A549 (cell line): ENCODE results near the gene LMO2. TPM values are rescaled to one million over a fixed set of nuclear protein-coding genes. Genes with fewer than 3 reads are reported as not detected.
A peak's percentile ranks its signal among the peaks of the same experiment; 100 is the strongest.

Source experiments
- ATAC-seq, 2 experiments: fragments of 200-7000 bp in 1 of 2; fragments of >200 bp in 1 of 2; cut with Nextera tagmentation in 1 of 2; cut with Tn5 transposase in 1 of 2; 3 replicates each; pipeline versions ENCODE4 v1.8.0 to v1.9.1; 2018 to 2020; ENCODE audit warnings: mild to moderate bottlenecking in 1 of 2, moderate library complexity in 1 of 2
- CTCF ChIA-PET: fragments of 300-600 bp; sonication (Branson Sonifier 250); formaldehyde crosslinking; extraction: SDS; loops from one replicate; lab custom pipeline; 2021; ENCODE audit warnings: antibody characterized with exemption, inconsistent platforms; lab: Yijun Ruan, JAX
- POLR2A ChIA-PET: fragments of 350-600 bp; formaldehyde crosslinking; extraction: SDS; loops from one replicate; lab custom pipeline; 2021; ENCODE audit warnings: antibody characterized with exemption, inconsistent platforms; lab: Yijun Ruan, JAX
- DNase-seq, 2 experiments: peaks; one replicate each; pipeline versions ENCODE4 v3.0.0 to v3.0.0-alpha.2; 2011 to 2016; ENCODE audit warnings: low read depth in 1 of 2, low spot score in 1 of 2
- FAIRE-seq: peaks from 2 replicates; lab custom pipeline; 2011; peaks lifted over from hg19 to GRCh38; lab: Jason Lieb, UNC
- H3K27ac ChIP-seq, 2 experiments: fragments of >200 bp; sonication (Bioruptor Twin); formaldehyde crosslinking; 3 replicates each; pipeline ENCODE4 v1.5.1; 2016 to 2017
- H3K4me1 ChIP-seq: fragments of >200 bp; sonication (Bioruptor Twin); formaldehyde crosslinking; 3 replicates; pipeline ENCODE4 v1.6.1; 2016
- H3K4me2 ChIP-seq: fragments of >200 bp; sonication (Bioruptor Twin); formaldehyde crosslinking; 3 replicates; pipeline ENCODE4 v1.6.1; 2016
- H3K4me3 ChIP-seq: fragments of >200 bp; sonication (Bioruptor Twin); formaldehyde crosslinking; 3 replicates; pipeline ENCODE4 v1.5.1; 2016
- H3K9me3 ChIP-seq: fragments of >200 bp; sonication (Bioruptor Twin); formaldehyde crosslinking; 3 replicates; pipeline ENCODE4 v1.6.1; 2016
- BHLHE40 ChIP-seq: IDR thresholded peaks from 2 replicates; pipeline ENCODE4 v1.6.1; 2012; ENCODE audit warnings: low read depth, low read length, inconsistent platforms
- CBX2 ChIP-seq: fragments of 200-600 bp; sonication (generic); IDR thresholded peaks from 2 replicates; pipeline ENCODE4 v1.6.1; 2016; ENCODE audit warnings: low read depth, mild to moderate bottlenecking, borderline replicate concordance
- CBX8 ChIP-seq: fragments of 200-600 bp; sonication (generic); IDR thresholded peaks from 2 replicates; pipeline ENCODE4 v1.6.1; 2016
- EHMT2 ChIP-seq: fragments of 200-600 bp; sonication (generic); IDR thresholded peaks from 2 replicates; pipeline ENCODE4 v1.6.1; 2016; ENCODE audit warnings: antibody characterized with exemption, low read depth, mild to moderate bottlenecking, moderate library complexity
- EP300 ChIP-seq, 2 experiments: fragments of >200 bp; sonication (Bioruptor Twin); formaldehyde crosslinking; IDR thresholded peaks; 2 replicates in 1 of 2; 3 replicates in 1 of 2; pipeline ENCODE4 v1.6.1; 2016 to 2017
- FOSL2 ChIP-seq, 2 experiments: fragments of 450-650 bp in 1 of 2; fragments of >200 bp in 1 of 2; sonication (Bioruptor Twin) in 1 of 2; formaldehyde crosslinking; IDR thresholded peaks; 2 replicates each; pipeline versions ENCODE4 v1.5.0 to v1.6.1; 2016 to 2020; ENCODE audit warnings: mild to moderate bottlenecking in 1 of 2, moderate library complexity in 1 of 2
- FOXS1 ChIP-seq: fragments of 250-450 bp; sonication (Bioruptor Pico); IDR thresholded peaks from 2 replicates; pipeline ENCODE4 v1.5.0; 2020; ENCODE audit warnings: mild to moderate bottlenecking, moderate library complexity
- HOXA7 ChIP-seq: fragments of 250-450 bp; sonication (Bioruptor Pico); IDR thresholded peaks from 2 replicates; pipeline ENCODE4 v1.5.0; 2020; ENCODE audit warnings: mild to moderate bottlenecking, moderate library complexity
- JUN ChIP-seq, 2 experiments: fragments of >200 bp; sonication (Bioruptor Twin); formaldehyde crosslinking; IDR thresholded peaks; 2 replicates in 1 of 2; 3 replicates in 1 of 2; pipeline ENCODE4 v1.6.1; 2016 to 2017
- KDM5A ChIP-seq: fragments of 200-600 bp; sonication (generic); IDR thresholded peaks from 2 replicates; pipeline ENCODE4 v1.6.1; 2016; ENCODE audit warnings: antibody characterized with exemption, mild to moderate bottlenecking
- NPAS2 ChIP-seq: fragments of 250-450 bp; sonication (Bioruptor Pico); IDR thresholded peaks from 2 replicates; pipeline ENCODE4 v1.8.0; 2022; ENCODE audit warnings: mild to moderate bottlenecking, moderate library complexity, borderline replicate concordance
- PHF8 ChIP-seq: fragments of 200-600 bp; sonication (generic); IDR thresholded peaks from 2 replicates; pipeline ENCODE4 v1.6.1; 2016; ENCODE audit warnings: low read depth, mild to moderate bottlenecking, antibody characterized with exemption, moderate library complexity, borderline replicate concordance
- RAD21 ChIP-seq, 2 experiments: fragments of >200 bp in 1 of 2; sonication (Bioruptor Twin) in 1 of 2; formaldehyde crosslinking in 1 of 2; IDR thresholded peaks in 1 of 2; conservative IDR thresholded peaks in 1 of 2; 2 replicates in 1 of 2; 3 replicates in 1 of 2; pipeline ENCODE4 v1.6.1; 2012 to 2018; ENCODE audit warnings: inconsistent platforms in 1 of 2
- RCOR1 ChIP-seq: fragments of 150-350 bp; IDR thresholded peaks from 2 replicates; pipeline ENCODE4 v1.6.1; 2014; ENCODE audit warnings: antibody characterized with exemption, low read length, low read depth
- SMC3 ChIP-seq: fragments of >200 bp; sonication (Bioruptor Twin); formaldehyde crosslinking; IDR thresholded peaks from 3 replicates; pipeline ENCODE4 v1.6.1; 2018; ENCODE audit warnings: inconsistent platforms
- ZC3H11A ChIP-seq: fragments of 450-650 bp; IDR thresholded peaks from 2 replicates; pipeline ENCODE4 v1.6.1; 2014; ENCODE audit warnings: antibody characterized with exemption, mild to moderate bottlenecking
- WGBS: methylation state at CpG from one replicate; pipeline ENCODE4 v1.1.6; 2017; ENCODE audit errors: missing lambda C conversion rate; 5-methylcytosine and 5-hydroxymethylcytosine counted together
- polyA plus RNA-seq, 4 experiments: library from polyadenylated mRNA; depleted of rRNA in 3 of 4; stranded (reverse); fragments of >200 nt; fragmentation: RNase III in 1 of 4; extraction: RNeasy Plus Mini Kit Qiagen cat#74134 plus additional on column Dnase treatment in 1 of 4; gene quantifications; 2 replicates in 3 of 4; 3 replicates in 1 of 4; pipeline ENCODE4 v1.2.3, GENCODE V29; 2011 to 2017
- TF ChIP-seq, protein P1 (sequence below): fragments of 250-450 bp; sonication (Bioruptor Pico); IDR thresholded peaks from 2 replicates; pipeline ENCODE4 v1.5.0; 2021; ENCODE audit warnings: mild to moderate bottlenecking, moderate library complexity, borderline replicate concordance
- TF ChIP-seq, protein P2 (sequence below): fragments of 450-650 bp; IDR thresholded peaks from 2 replicates; pipeline ENCODE4 v1.6.1; 2014; ENCODE audit warnings: antibody characterized with exemption
- TF ChIP-seq, protein P3 (sequence below): fragments of >200 bp; sonication (Bioruptor Twin); formaldehyde crosslinking; IDR thresholded peaks from 3 replicates; pipeline ENCODE4 v1.5.1; 2016

LMO2 gene
- polyA plus RNA-seq, 2 of the 4 experiments (the other 2 are of a cell fraction) = 0.12 to 0.15 TPM

DNA sequence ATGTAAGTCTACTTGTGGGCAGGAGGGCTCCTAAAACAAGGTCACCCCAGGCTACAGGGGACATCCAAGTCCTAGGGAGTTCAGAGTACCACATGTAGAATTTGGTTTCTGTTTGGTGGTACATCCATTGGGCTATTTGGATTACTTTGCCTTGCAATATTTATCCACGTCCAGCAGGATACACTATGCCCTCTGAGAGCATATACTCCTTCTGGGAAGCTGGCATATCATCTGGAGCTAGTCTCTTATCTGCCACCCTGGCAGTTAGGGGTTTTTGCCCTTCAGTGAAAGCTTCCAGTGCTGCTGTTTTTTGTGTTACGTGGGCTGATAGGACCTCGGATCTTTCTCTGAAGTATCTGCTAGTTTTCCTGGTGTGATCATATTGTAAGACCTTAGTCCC, 7.3 kb downstream of the LMO2 start:
- ChIA-PET POLR2A (no interaction called here), CTCF (interaction anchor here (0.6 to 1.5 kb wide), 2 partner anchors 10 to 27 kb away, joined by 3 to 5 read pairs; no protein-coding TSS in a partner anchor)
- Histone ChIP-seq H3K9me3 (no peaks in the 10 kb centered on the region), H3K27ac (no peak overlapping the region), H3K4me2 (no peak overlapping the region), H3K4me3 (no peak overlapping the region), H3K4me1 (no peaks in the 10 kb centered on the region)
- 23% methylated on average over 3 of the region's 3 CpGs for WGBS
- FAIRE-seq (no peak), ATAC-seq (peak in 1 of 2 experiments; percentile 45; a peak in 2 of 6 replicates), DNase-seq (no peak)
- TF ChIP-seq, protein P1, sequence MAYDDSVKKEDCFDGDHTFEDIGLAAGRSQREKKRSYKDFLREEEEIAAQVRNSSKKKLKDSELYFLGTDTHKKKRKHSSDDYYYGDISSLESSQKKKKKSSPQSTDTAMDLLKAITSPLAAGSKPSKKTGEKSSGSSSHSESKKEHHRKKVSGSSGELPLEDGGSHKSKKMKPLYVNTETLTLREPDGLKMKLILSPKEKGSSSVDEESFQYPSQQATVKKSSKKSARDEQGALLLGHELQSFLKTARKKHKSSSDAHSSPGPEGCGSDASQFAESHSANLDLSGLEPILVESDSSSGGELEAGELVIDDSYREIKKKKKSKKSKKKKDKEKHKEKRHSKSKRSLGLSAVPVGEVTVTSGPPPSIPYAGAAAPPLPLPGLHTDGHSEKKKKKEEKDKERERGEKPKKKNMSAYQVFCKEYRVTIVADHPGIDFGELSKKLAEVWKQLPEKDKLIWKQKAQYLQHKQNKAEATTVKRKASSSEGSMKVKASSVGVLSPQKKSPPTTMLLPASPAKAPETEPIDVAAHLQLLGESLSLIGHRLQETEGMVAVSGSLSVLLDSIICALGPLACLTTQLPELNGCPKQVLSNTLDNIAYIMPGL (CRISPR knock-in tag) = no peak
- TF ChIP-seq PHF8 = no peak
- TF ChIP-seq, protein P2, sequence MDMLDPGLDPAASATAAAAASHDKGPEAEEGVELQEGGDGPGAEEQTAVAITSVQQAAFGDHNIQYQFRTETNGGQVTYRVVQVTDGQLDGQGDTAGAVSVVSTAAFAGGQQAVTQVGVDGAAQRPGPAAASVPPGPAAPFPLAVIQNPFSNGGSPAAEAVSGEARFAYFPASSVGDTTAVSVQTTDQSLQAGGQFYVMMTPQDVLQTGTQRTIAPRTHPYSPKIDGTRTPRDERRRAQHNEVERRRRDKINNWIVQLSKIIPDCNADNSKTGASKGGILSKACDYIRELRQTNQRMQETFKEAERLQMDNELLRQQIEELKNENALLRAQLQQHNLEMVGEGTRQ = no peak
- no peak for TF ChIP-seq SMC3
- TF ChIP-seq FOSL2 (IDR thresholded peaks at IDR 0.05) = no peak
- no peak for TF ChIP-seq FOSL2 (CRISPR knock-in tag; IDR thresholded peaks at IDR 0.05)
- TF ChIP-seq CBX2 = no peak
- TF ChIP-seq CBX8 = no peak
- TF ChIP-seq, protein P3, sequence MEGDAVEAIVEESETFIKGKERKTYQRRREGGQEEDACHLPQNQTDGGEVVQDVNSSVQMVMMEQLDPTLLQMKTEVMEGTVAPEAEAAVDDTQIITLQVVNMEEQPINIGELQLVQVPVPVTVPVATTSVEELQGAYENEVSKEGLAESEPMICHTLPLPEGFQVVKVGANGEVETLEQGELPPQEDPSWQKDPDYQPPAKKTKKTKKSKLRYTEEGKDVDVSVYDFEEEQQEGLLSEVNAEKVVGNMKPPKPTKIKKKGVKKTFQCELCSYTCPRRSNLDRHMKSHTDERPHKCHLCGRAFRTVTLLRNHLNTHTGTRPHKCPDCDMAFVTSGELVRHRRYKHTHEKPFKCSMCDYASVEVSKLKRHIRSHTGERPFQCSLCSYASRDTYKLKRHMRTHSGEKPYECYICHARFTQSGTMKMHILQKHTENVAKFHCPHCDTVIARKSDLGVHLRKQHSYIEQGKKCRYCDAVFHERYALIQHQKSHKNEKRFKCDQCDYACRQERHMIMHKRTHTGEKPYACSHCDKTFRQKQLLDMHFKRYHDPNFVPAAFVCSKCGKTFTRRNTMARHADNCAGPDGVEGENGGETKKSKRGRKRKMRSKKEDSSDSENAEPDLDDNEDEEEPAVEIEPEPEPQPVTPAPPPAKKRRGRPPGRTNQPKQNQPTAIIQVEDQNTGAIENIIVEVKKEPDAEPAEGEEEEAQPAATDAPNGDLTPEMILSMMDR = no peak
- TF ChIP-seq EHMT2 = no peak
- no peak for TF ChIP-seq ZC3H11A
- no peak for TF ChIP-seq JUN (IDR thresholded peaks at IDR 0.05)
- TF ChIP-seq NPAS2 (CRISPR knock-in tag) = no peak
- TF ChIP-seq RAD21 (conservative IDR thresholded peaks at IDR 0.05 in 1 of 2, IDR thresholded peaks at IDR 0.05 in 1 of 2) = no peak
- TF ChIP-seq EP300 (IDR thresholded peaks at IDR 0.05) = no peak
- no peak for TF ChIP-seq HOXA7 (CRISPR knock-in tag)

DNA sequence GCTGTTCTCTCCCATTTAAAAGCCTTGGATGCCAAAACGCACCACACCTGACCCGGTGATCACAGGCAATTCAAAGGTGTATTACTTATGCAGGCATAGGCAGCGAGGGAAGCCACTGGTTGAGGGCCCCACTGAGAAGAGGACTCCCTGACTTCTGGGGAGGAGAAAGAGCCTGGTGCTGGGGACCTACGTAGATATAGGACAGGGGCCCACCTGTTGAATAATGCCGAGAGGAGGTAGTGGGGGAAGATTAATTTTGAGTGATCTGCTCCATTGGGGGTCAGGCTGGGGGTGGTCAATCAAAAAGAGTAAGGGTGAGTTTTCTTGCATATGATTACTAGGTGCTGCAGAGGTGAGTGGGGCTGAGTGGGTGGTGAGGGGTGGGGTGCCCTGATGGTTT, 7.8 kb downstream of the LMO2 start:
- Histone ChIP-seq H3K4me3 (no peak overlapping the region), H3K4me1 (no peaks in the 10 kb centered on the region), H3K27ac (no peak overlapping the region), H3K9me3 (no peaks in the 10 kb centered on the region), H3K4me2 (no peak overlapping the region)
- POLR2A ChIA-PET = no interaction called here
- FAIRE-seq = no peak
- no peak for ATAC-seq
- TF ChIP-seq RCOR1 (no peak), BHLHE40 (no peak), ZC3H11A (no peak), FOXS1 (CRISPR knock-in tag) (no peak), EP300 (IDR thresholded peaks at IDR 0.05) (no peak), KDM5A (no peak)
- TF ChIP-seq, protein P1 (CRISPR knock-in tag) = no peak
- TF ChIP-seq, protein P2 = no peak
- no peak for DNase-seq
- CTCF ChIA-PET = interaction anchor here (1.5 kb wide), 1 partner anchor 26 kb away, joined by 5 read pairs; no protein-coding TSS in a partner anchor
- 39% methylated on average over 5 of the region's 5 CpGs for WGBS
